SU-DHL-6 (cell line): Measurements from ENCODE around the gene IRF2BPL.

Experiments used
- CTCF ChIP-seq: fragments of 200-600 bp; sonication (generic); IDR thresholded peaks from one replicate; pipeline ENCODE4 v1.5.1; 2017; ENCODE audit warnings: antibody characterized with exemption, mild to moderate bottlenecking, low read length, moderate library complexity; ENCODE audit not compliant: insufficient read depth, poor library complexity, severe bottlenecking
- EZH2phosphoT487 ChIP-seq: fragments of 200-600 bp; sonication (generic), shearing (Covaris generic); conservative IDR thresholded peaks from 2 replicates; pipeline ENCODE4 v1.6.1; 2018; ENCODE audit warnings: mild to moderate bottlenecking, antibody characterized with exemption, low read length, moderate library complexity, mixed read lengths

- no peak for TF ChIP-seq CTCF
- no peak for TF ChIP-seq EZH2phosphoT487
These were observed 22.6 kb upstream of the IRF2BPL start for GRCh38 chr14:77051116-77051515.
